Measurements from ENCODE around the gene RFX3.
"Not testable (repeated sequence)": the region's sequence is repeated elsewhere in the genome, so short reads cannot be mapped to it uniquely, and the experiment has no call there.

Gene RFX3

GRCh38 chr9:3342159-3342777, 183.5 kb downstream of the RFX3 start:
- no peak for DNase-seq

- DNase-seq = no peak
Observed at GRCh38 chr9:3337515-3338225, 188.1 kb downstream of the RFX3 start.

- DNase-seq = no peak
Observed at GRCh38 chr9:3336951-3337350, 188.8 kb downstream of the RFX3 start.

GRCh38 chr9:3332802-3333201, 193.0 kb downstream of the RFX3 start:
- DNase-seq = no peak

- no peak for DNase-seq
Observed at GRCh38 chr9:3331801-3332200, 194.0 kb downstream of the RFX3 start.

GRCh38 chr9:3330792-3331420, 194.9 kb downstream of the RFX3 start:
- DNase-seq = no peak

GRCh38 chr9:3329361-3329760, 196.4 kb downstream of the RFX3 start:
- DNase-seq = no peak

GRCh38 chr9:3323714-3324113, 202.1 kb downstream of the RFX3 start:
- DNase-seq = no peak

GRCh38 chr9:3321186-3321585, 204.6 kb downstream of the RFX3 start:
- DNase-seq = no peak

GRCh38 chr9:3312595-3312994, 213.2 kb downstream of the RFX3 start:
- DNase-seq = not testable (repeated sequence)

- no peak for DNase-seq
Observed at GRCh38 chr9:3308609-3309008, 217.2 kb downstream of the RFX3 start.

- DNase-seq = not testable (repeated sequence)
Observed at GRCh38 chr9:3304388-3304787, 221.4 kb downstream of the RFX3 start.

GRCh38 chr9:3299872-3300271, 225.9 kb downstream of the RFX3 start:
- DNase-seq = no peak

- DNase-seq = no peak
Observed at GRCh38 chr9:3296536-3296935, 229.3 kb downstream of the RFX3 start.

GRCh38 chr9:3292311-3292710, 233.5 kb downstream of the RFX3 start:
- no peak for DNase-seq

GRCh38 chr9:3290231-3290840, 235.5 kb downstream of the RFX3 start:
- no peak for DNase-seq

- no peak for DNase-seq
Observed at GRCh38 chr9:3288686-3289085, 237.1 kb downstream of the RFX3 start.

GRCh38 chr9:3285365-3286161, 240.2 kb downstream of the RFX3 start:
- no peak for DNase-seq

- no peak for DNase-seq
Observed at GRCh38 chr9:3282365-3282764, 243.4 kb downstream of the RFX3 start.

GRCh38 chr9:3281399-3281798, 244.4 kb downstream of the RFX3 start:
- DNase-seq = no peak

- no peak for DNase-seq
Observed at GRCh38 chr9:3277200-3277599, 248.6 kb downstream of the RFX3 start.

GRCh38 chr9:3271581-3271980, 254.2 kb downstream of the RFX3 start:
- no peak for DNase-seq

- DNase-seq = no peak
Observed at GRCh38 chr9:3271157-3271556, 254.6 kb downstream of the RFX3 start.
